ENCODE results near the gene SGCD.

GRCh38 chr5:156476158-156476551 lies 149.2 kb downstream of the SGCD start:
- TF ChIP-seq EZH2phosphoT487 (IDR thresholded peaks at IDR 0.05; ENCODE audit: insufficient read depth, low read depth): no peak
- no peak for TF ChIP-seq EZH2 (IDR thresholded peaks at IDR 0.05; ENCODE audit: insufficient read depth, poor library complexity, severe bottlenecking)

All from GM23248 (cell line).